Ishikawa (cell line): ENCODE measurements around the gene POU4F3.

ENCODE experiments used
- CEBPB ChIP-seq: IDR thresholded peaks from 2 replicates; pipeline ENCODE4 v1.6.1; 2012
- CREB1 ChIP-seq: IDR thresholded peaks from 2 replicates; pipeline ENCODE4 v1.6.1; 2012; ENCODE audit warnings: low read depth
- EP300 ChIP-seq: IDR thresholded peaks from 2 replicates; pipeline ENCODE4 v1.6.1; 2012; ENCODE audit warnings: borderline replicate concordance
- FOXM1 ChIP-seq: IDR thresholded peaks from 2 replicates; pipeline ENCODE4 v1.6.1; 2012; ENCODE audit warnings: low read depth, borderline replicate concordance
- MAX ChIP-seq: IDR thresholded peaks from 2 replicates; pipeline ENCODE4 v1.6.1; 2012
- RAD21 ChIP-seq: IDR thresholded peaks from 2 replicates; pipeline ENCODE4 v1.6.1; 2012; ENCODE audit warnings: low read depth
- REST ChIP-seq: IDR thresholded peaks from 2 replicates; pipeline ENCODE4 v1.6.1; 2012; ENCODE audit warnings: low read depth, mild to moderate bottlenecking
- TAF1 ChIP-seq: IDR thresholded peaks from 2 replicates; pipeline ENCODE4 v1.6.1; 2012; ENCODE audit warnings: low read depth, mild to moderate bottlenecking
- TEAD4 ChIP-seq: IDR thresholded peaks from 2 replicates; pipeline ENCODE4 v1.6.1; 2012
- USF1 ChIP-seq: IDR thresholded peaks from 2 replicates; pipeline ENCODE4 v1.6.1; 2012
- YY1 ChIP-seq: IDR thresholded peaks from 2 replicates; pipeline ENCODE4 v1.6.1; 2012; ENCODE audit warnings: low read depth

- TF ChIP-seq MAX (no peak), RAD21 (no peak), FOXM1 (no peak), EP300 (no peak), REST (no peak), CEBPB (no peak), TEAD4 (no peak), CREB1 (no peak), TAF1 (no peak), USF1 (no peak), YY1 (no peak)
Measured at GRCh38 chr5:146363161-146363874, 24.7 kb downstream of the POU4F3 start.
